Adrenal gland (tissue), 5 donors: ENCODE measurements around the gene FAM50B.

ENCODE experiments used
- POLR2A ChIP-seq, 2 donors: fragments of 450-650 bp; IDR thresholded peaks; one replicate each; pipeline ENCODE4 v1.6.1; 2017; ENCODE audit warnings: antibody characterized with exemption in 2 of 2, mild to moderate bottlenecking in 2 of 2, moderate library complexity in 1 of 2
- TF ChIP-seq, protein P1 (sequence below), 6 experiments: fragments of 450-650 bp in 4 of 6; fragments of 200-600 bp in 2 of 6; sonication (generic) in 1 of 6; IDR thresholded peaks; 1 replicate in 5 of 6; 2 replicates in 1 of 6; pipeline versions ENCODE4 v1.5.1 to v1.8.0; 2016 to 2021; ENCODE audit warnings: antibody characterized with exemption in 6 of 6, mild to moderate bottlenecking in 2 of 6, moderate library complexity in 1 of 6
- donor health status: DM: no; HTN: no; CAD: no.

GRCh38 chr6:3895312-3895653 lies 46.1 kb downstream of the FAM50B start:
- TF ChIP-seq, protein P1, sequence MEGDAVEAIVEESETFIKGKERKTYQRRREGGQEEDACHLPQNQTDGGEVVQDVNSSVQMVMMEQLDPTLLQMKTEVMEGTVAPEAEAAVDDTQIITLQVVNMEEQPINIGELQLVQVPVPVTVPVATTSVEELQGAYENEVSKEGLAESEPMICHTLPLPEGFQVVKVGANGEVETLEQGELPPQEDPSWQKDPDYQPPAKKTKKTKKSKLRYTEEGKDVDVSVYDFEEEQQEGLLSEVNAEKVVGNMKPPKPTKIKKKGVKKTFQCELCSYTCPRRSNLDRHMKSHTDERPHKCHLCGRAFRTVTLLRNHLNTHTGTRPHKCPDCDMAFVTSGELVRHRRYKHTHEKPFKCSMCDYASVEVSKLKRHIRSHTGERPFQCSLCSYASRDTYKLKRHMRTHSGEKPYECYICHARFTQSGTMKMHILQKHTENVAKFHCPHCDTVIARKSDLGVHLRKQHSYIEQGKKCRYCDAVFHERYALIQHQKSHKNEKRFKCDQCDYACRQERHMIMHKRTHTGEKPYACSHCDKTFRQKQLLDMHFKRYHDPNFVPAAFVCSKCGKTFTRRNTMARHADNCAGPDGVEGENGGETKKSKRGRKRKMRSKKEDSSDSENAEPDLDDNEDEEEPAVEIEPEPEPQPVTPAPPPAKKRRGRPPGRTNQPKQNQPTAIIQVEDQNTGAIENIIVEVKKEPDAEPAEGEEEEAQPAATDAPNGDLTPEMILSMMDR (IDR thresholded peaks at IDR 0.05): no peak
- TF ChIP-seq POLR2A (IDR thresholded peaks at IDR 0.05): no peak
